ENCODE measurements around the gene CDPF1. TPM values are rescaled to one million over a fixed set of nuclear protein-coding genes. Genes with fewer than 3 reads are reported as not detected.
A peak's percentile ranks its signal among the peaks of the same experiment; 100 is the strongest.

Gene CDPF1
- total and polyA plus RNA-seq, 4 donors: 8.9 to 17.2 (median 12.4) TPM

DNA sequence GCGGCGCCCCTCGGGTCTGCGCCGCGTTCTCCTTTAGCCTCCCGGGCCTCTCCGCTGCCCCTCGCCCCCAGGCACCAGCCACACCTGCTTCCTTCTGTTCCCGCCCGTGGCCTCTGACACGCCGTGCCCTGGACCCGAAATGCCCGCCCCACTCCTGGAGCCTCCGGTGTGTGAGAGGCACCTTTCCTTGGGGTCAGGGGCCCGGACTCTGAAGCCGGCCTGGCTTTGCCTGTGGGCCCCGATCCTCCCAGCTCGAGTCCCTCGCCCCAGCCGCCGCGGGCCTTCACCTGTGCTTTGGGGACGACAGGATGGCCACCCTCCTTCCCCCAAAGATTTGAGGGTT is 661 bp upstream of the CDPF1 start:
- peak overlapping the region in 1 of 2 donors; percentile 46 for H3K9ac ChIP-seq (ENCODE audit: insufficient read depth in 1 of 2, low read length in 2 of 2)

DNA sequence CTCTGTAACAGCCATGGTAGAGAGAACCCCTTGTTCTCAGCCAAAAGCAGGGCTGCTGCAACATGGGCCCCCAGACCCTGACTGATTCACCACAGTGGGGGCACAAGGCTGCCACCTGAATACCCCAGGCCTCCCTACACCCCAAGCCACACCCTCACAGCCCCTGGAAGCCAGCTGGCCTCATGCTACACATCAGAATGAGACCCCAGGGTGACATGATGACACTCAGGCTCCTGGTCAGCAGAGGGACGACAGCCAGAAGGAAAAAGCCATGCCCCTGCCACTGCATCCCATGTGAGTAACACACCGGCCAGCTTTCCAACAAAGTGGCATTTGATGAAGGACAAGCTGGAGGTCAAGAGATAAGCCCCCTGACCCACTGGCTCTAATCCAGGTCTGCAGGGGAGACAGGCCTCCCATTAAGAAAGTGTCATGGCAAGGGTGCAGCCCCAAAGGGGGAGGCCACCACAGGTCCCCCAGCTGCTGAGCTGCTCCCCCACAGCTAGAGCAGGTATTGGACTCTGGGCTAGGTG is 2.6 kb downstream of the CDPF1 start:
- TF ChIP-seq, protein P1, sequence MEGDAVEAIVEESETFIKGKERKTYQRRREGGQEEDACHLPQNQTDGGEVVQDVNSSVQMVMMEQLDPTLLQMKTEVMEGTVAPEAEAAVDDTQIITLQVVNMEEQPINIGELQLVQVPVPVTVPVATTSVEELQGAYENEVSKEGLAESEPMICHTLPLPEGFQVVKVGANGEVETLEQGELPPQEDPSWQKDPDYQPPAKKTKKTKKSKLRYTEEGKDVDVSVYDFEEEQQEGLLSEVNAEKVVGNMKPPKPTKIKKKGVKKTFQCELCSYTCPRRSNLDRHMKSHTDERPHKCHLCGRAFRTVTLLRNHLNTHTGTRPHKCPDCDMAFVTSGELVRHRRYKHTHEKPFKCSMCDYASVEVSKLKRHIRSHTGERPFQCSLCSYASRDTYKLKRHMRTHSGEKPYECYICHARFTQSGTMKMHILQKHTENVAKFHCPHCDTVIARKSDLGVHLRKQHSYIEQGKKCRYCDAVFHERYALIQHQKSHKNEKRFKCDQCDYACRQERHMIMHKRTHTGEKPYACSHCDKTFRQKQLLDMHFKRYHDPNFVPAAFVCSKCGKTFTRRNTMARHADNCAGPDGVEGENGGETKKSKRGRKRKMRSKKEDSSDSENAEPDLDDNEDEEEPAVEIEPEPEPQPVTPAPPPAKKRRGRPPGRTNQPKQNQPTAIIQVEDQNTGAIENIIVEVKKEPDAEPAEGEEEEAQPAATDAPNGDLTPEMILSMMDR (IDR thresholded peaks at IDR 0.05; ENCODE audit: control extremely low read depth, extremely low read depth): no peak
- Histone ChIP-seq H3K9me3 (ENCODE audit: control insufficient read depth in 4 of 4, insufficient read depth in 3 of 4, low read length in 3 of 4) (no peaks in the 10 kb centered on the region), H3K36me3 (ENCODE audit: control insufficient read depth in 4 of 4, insufficient read depth in 4 of 4, low read length in 4 of 4) (peaks cover 0 to 11% (median 7%) of the 10 kb centered on the region in 4 donors), H3K27ac (ENCODE audit: low read depth in 1 of 2, low read length in 1 of 2) (no peak overlapping the region), H3K9ac (ENCODE audit: insufficient read depth in 1 of 2, low read length in 2 of 2) (no peak overlapping the region), H3K4me1 (ENCODE audit: control insufficient read depth in 5 of 5, insufficient read depth in 5 of 5, low read length in 5 of 5) (peaks cover 2 to 26% (median 5%) of the 10 kb centered on the region in 5 donors), H3K4me3 (no peak overlapping the region), H3K27me3 (ENCODE audit: control insufficient read depth in 3 of 3, insufficient read depth in 3 of 3, low read length in 2 of 3) (no peaks in the 10 kb centered on the region)
- DNase-seq (no peak), ATAC-seq (ENCODE audit: insufficient read depth, low FRiP score) (no peak)
- 93 to 94% methylated on average over 2 of the region's 2 CpGs for WGBS, 2 donors

More for the DNA sequence above, 661 bp upstream of the CDPF1 start:
- H3K27ac ChIP-seq (ENCODE audit: low read depth in 1 of 2, low read length in 1 of 2): peak overlapping the region; percentile 90 to 97
- no peaks in the 10 kb centered on the region for H3K9me3 ChIP-seq (ENCODE audit: control insufficient read depth in 4 of 4, insufficient read depth in 3 of 4, low read length in 3 of 4)
- H3K4me1 ChIP-seq (ENCODE audit: control insufficient read depth in 5 of 5, insufficient read depth in 5 of 5, low read length in 5 of 5): peaks cover under 1 to 17% (median 5%) of the 10 kb centered on the region in 5 donors
- TF ChIP-seq, protein P1 (IDR thresholded peaks at IDR 0.05; ENCODE audit: control extremely low read depth, extremely low read depth): no peak
- peak overlapping the region; percentile 77 for H3K4me3 ChIP-seq
- peaks cover 0 to 4% (median 0%) of the 10 kb centered on the region in 4 donors for H3K36me3 ChIP-seq (ENCODE audit: control insufficient read depth in 4 of 4, insufficient read depth in 4 of 4, low read length in 4 of 4)
- DNase-seq (no peak), ATAC-seq (ENCODE audit: insufficient read depth, low FRiP score) (no peak)
- H3K27me3 ChIP-seq (ENCODE audit: control insufficient read depth in 3 of 3, insufficient read depth in 3 of 3, low read length in 2 of 3): no peaks in the 10 kb centered on the region
- WGBS, 2 donors: 6 to 8% methylated on average over 23 to 25 of the region's 25 CpGs

DNA sequence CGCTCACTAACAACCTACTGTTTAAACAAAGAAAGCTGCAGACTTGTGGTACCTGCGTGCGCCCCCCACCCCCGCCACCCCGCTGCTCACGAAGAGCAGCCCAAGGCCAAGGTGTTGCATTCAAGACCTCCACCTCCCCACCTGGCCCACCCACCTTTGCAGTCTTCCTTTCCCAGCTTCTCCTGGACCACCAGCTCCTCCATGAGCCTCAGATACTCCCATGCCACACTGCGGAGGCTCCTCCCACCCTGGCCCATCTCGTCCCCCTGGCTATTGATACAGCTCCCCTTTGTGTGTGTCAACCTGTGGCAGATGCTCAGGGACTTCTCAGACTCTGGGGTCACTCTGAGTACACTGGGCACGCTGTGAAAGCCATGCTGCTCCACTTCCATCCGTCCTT is 3.9 kb downstream of the CDPF1 start:
- H3K36me3 ChIP-seq (ENCODE audit: control insufficient read depth in 4 of 4, insufficient read depth in 4 of 4, low read length in 4 of 4): peaks cover 0 to 11% (median 8%) of the 10 kb centered on the region in 4 donors
- H3K27ac ChIP-seq (ENCODE audit: low read depth in 1 of 2, low read length in 1 of 2): peak overlapping the region in 1 of 2 donors; percentile 64
- WGBS, 2 donors: 95 to 98% methylated on average over 10 of the region's 10 CpGs
- TF ChIP-seq, protein P1 (IDR thresholded peaks at IDR 0.05; ENCODE audit: control extremely low read depth, extremely low read depth): no peak
- no peak overlapping the region for H3K9ac ChIP-seq (ENCODE audit: insufficient read depth in 1 of 2, low read length in 2 of 2)
- no peak overlapping the region for H3K4me3 ChIP-seq
- DNase-seq: no peak
- H3K4me1 ChIP-seq (ENCODE audit: control insufficient read depth in 5 of 5, insufficient read depth in 5 of 5, low read length in 5 of 5): peaks cover 2 to 23% (median 5%) of the 10 kb centered on the region in 5 donors
- no peaks in the 10 kb centered on the region for H3K27me3 ChIP-seq (ENCODE audit: control insufficient read depth in 3 of 3, insufficient read depth in 3 of 3, low read length in 2 of 3)
- ATAC-seq (ENCODE audit: insufficient read depth, low FRiP score): no peak
- no peaks in the 10 kb centered on the region for H3K9me3 ChIP-seq (ENCODE audit: control insufficient read depth in 4 of 4, insufficient read depth in 3 of 4, low read length in 3 of 4)

DNA sequence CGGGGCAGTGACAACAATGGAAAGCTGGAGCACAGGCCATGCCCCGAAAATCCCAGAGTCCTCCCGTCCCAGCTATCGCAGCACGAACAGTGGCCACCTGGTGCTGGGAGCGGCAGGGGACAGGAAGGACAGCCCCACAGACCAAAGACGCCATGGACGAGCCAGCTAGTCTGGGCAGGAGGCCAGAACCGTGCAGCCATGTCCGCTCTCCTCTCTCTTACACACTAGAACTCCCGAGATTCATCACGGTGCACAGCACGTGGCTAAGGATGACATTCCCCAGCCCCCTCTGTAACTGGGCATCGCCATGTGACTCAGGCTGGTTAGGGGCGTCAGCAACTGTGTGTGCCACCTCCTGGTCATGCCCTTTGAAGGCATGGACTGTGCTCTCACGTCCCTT is 4.6 kb downstream of the CDPF1 start:
- ATAC-seq (ENCODE audit: insufficient read depth, low FRiP score) (no peak), DNase-seq (peak; percentile 59 to 84 (median 73))
- Histone ChIP-seq H3K27ac (ENCODE audit: low read depth in 1 of 2, low read length in 1 of 2) (peak overlapping the region in 1 of 2 donors; percentile 80), H3K4me1 (ENCODE audit: control insufficient read depth in 5 of 5, insufficient read depth in 5 of 5, low read length in 5 of 5) (peaks cover 2 to 16% (median 5%) of the 10 kb centered on the region in 5 donors), H3K27me3 (ENCODE audit: control insufficient read depth in 3 of 3, insufficient read depth in 3 of 3, low read length in 2 of 3) (no peaks in the 10 kb centered on the region), H3K36me3 (ENCODE audit: control insufficient read depth in 4 of 4, insufficient read depth in 4 of 4, low read length in 4 of 4) (peaks cover 0 to 11% (median 8%) of the 10 kb centered on the region in 4 donors), H3K9me3 (ENCODE audit: control insufficient read depth in 4 of 4, insufficient read depth in 3 of 4, low read length in 3 of 4) (no peaks in the 10 kb centered on the region), H3K9ac (ENCODE audit: insufficient read depth in 1 of 2, low read length in 2 of 2) (no peak overlapping the region), H3K4me3 (no peak overlapping the region)
- TF ChIP-seq, protein P1 (IDR thresholded peaks at IDR 0.05; ENCODE audit: control extremely low read depth, extremely low read depth): no peak
- 55 to 59% methylated on average over 16 of the region's 16 CpGs for WGBS, 2 donors
